GM21723 (cell line): ENCODE measurements around the gene COL18A1.

Experiments
- ATAC-seq: cut with Tn5 transposase; IDR thresholded peaks from one replicate; pipeline ENCODE4 v1.9.1; 2021; ENCODE audit warnings: mild to moderate bottlenecking, moderate library complexity; ENCODE audit not compliant: unreplicated experiment

COL18A1 gene

DNA sequence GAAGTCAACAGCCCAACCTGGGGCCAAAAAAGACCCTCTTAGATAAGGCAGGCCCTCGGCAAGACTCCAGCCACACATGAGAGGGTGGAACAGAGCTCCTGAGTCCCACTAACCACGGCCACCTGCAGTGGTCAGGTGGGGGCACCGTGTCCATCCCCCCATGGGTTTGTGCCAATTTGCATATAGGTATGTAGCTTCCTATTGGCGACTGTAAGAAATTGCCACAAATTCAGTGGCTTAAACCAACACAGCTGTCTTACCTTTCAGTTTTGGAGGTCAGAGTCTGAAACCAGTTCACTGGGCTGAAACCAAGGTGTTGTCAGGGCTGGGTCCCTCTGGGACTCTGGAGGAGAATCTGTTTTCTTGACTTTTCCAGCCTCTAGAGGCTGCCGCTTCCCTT, 59.3 kb downstream of the COL18A1 start:
- ATAC-seq = no peak

DNA sequence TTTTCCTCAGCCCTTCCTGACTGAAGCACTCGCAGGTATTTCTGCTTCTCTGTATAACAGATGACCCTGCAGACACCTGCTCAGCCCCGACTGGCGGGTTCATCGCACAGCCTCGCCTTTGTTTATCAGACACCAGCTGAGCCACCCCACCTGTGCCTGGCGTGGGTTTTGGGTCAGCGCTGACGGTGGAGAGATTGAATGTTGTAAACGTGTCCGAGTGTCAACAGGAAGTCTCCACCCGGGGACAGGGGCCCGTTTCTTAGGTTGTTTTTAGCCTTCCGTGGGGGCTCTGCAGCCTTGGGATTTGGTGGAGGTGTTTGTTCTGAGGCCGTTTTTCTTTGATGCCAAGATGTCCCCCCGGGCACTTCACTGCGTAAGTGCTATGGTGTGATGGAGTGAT, 60.1 kb downstream of the COL18A1 start:
- no peak for ATAC-seq

DNA sequence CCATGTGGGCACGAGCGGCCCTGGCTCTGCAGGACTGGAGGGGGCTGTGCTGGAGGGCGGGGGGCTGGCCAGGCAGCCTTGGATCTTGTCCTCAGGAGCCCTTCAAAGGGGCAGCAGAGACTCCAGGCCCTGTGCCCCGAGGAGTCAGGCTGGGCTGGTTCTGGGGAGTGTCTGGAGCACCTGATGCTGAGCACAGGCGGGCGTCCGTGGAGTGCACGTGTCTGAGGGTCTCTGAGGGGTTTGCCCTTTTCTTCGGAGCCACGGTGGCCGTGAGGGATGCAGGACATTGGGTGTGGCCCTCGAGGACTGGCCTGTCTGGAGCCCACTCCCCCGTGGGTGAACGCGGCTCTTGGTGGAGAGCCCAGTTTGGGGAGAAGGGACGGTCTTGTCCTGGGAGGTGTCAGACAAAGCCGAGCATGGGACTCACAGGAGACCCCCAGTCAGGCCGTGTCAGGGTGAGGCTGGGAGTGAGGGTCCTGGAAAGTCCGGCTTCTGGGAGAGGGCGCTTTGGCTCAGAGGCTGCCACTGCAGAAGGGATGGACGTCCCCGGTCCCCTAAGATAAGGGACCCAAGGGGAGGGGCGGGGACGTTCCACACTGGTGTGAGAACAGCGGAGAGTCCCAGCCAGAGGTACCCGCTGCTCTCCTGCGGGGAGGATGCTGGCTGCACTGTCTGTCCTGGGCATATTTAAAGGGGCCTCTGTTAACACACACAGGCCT, 60.8 kb downstream of the COL18A1 start:
- no peak for ATAC-seq

- ATAC-seq = no peak
These were observed 61.6 kb downstream of the COL18A1 start for GRCh38 chr21:45466330-45467220.

DNA sequence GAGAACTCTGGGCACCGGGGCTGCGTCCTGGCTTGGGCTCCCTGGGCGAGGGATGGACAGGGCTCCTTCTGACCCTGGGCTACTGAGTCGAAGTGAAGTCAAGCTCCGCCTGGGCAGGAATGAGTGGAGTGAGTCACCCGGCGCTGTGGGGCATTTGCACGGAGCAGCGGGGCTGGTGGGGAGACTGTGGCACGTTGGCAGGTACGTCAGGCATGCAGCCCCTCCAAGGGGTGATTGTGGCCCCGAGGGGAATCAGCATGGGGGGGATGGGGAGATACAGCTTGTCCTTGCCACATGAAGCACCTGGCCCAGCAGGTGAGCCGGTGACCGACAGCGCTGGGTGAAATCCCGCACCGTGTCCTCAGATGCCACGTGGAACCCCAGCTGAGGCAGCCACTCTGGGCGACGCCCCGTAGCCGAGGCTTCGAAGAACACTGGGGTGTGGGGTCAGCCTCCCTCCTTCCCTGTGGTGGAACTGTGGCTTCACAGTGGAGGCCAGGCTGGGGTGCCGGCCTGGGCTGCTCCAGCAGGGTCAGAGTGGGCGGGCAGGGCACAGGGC, 62.3 kb downstream of the COL18A1 start:
- no peak for ATAC-seq

- no peak for ATAC-seq
These were observed 63.3 kb downstream of the COL18A1 start for GRCh38 chr21:45468051-45468970.

DNA sequence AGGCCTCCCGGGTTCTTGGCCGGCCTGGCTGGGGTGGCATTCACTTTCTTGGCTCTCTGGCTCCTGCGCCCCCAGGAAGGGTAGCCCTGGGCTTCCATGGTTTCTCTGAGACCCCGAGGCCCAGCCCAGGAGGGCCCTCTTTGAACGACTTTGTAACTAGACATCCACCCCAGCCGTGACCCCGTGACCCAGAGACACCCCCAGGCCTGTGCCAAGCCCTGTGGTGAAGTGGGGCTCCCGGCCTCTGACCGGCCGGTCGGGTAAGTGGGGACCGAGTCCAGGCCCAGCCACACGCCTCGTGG, 64.0 kb downstream of the COL18A1 start:
- ATAC-seq = no peak

GRCh38 chr21:45469273-45470086, 64.5 kb downstream of the COL18A1 start:
- ATAC-seq = no peak

- ATAC-seq = no peak
These were observed 65.1 kb downstream of the COL18A1 start for GRCh38 chr21:45470087-45470515.

DNA sequence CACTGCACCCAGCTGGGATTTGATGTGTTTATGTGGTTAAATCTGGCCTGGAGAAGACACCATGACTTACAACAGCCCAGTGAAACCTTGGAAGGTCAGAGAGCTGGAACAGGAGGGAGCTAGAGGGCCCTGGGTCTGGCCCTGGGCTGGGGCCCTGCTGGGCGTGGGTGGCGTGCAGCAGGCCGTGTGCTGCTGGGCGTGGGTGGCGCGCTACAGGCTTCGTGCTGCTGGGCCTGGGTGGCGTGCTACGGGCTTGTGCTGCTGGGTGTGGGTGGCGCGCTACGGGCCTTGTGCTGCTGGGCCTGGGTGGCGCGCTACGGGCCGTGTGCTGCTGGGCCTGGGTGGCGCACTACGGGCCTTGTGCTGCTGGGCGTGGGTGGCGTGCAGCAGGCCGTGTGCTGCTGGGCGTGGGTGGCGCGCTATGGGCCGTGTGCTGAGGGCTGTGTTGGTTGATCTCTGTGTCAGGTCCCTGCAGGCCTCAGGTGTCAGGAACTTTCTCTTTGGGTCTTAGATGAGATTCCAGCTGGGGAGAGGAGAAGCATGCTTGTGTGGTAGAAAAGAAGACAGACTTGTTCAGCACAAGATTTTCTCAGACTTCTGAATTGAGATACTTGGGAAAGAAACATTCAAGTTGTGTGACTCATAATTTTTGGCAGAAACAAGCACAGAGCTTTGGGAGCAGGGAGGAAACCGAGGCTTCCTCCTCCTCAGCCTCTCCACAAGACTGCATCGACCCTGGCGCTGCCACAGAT, 66.0 kb downstream of the COL18A1 start:
- ATAC-seq = no peak

GRCh38 chr21:45471525-45472221, 66.7 kb downstream of the COL18A1 start:
- no peak for ATAC-seq

DNA sequence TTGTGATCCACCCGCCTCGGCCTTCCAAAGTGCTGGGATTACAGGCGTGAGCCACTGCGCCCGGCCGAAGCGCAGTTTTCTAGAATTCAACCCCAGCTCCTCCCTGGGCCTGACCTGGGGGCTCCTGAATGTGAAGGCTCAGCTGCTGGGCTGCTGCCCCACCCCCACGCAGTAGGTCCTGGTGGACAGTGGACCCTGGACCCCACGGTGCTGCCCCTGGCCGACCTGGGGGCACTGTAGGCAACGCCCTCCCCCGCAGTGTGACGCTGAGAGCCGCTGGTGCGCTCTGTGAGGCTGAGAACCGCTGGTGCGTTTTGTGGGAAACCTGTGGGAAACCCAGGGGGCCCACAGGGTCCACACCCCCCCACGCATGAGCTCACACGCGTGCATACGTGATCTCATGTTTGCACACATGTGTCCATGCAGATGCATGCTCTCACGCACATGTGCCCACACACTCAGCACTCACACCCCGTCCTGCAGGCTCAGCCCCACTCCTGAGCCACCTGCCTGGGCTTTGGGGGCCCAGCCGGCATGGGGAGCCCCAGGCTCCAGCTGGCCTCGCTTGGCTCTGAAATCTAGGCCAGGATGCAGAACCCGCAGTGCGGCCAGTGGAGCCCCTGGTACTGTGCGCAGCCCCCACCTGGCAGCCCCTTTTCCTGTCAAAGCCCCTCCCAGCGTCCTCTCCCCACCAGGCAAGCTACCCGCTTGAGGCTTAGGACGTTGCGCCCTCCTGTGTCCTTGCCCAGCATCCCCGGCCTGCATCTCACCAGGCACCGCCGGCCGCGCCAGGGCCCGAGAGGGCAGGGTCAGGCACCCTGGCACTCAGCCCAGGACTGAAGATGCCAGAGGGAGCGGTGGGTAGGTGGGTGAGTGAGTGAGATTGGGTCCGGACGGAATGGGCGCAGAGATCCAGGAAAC, 67.7 kb downstream of the COL18A1 start:
- no peak for ATAC-seq

DNA sequence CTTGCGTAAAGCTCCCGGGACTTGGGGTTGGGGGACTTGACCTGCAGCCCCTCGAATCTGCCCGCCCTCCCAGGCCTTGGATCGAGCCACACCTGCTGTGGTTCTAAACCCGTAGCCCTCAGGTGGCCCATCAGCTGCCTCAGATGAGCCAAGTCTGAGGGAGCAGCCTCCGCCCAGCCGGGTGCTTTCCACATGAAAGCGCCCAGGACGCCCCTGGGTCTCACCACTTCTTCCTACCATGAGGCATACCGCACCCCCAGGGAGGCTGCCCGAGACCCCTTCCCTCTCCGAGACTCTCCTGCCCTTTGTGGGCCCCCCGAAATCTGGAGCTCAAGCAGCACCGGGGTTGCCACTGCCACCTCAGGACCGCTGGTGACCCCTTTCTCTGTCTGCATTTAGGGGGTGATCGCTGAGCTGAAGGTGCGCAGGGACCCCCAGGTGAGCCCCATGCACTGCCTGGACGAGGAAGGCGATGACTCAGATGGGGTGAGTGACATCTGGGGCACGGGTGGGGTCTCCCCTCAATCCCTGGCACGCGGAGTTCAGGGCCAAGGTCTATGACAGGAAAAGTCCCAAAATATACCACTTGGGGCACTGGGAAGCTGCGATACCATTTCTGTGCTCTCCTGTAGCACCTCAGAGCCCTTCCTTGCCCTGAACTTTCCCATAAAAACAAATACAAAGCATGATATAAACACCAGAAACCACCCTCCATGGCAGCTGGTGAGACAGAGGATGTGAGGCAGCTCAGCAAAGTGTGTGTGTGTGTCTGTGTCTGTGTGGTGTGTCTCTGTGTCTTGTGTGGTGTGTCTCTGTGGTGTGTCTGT, 68.7 kb downstream of the COL18A1 start:
- ATAC-seq = no peak

DNA sequence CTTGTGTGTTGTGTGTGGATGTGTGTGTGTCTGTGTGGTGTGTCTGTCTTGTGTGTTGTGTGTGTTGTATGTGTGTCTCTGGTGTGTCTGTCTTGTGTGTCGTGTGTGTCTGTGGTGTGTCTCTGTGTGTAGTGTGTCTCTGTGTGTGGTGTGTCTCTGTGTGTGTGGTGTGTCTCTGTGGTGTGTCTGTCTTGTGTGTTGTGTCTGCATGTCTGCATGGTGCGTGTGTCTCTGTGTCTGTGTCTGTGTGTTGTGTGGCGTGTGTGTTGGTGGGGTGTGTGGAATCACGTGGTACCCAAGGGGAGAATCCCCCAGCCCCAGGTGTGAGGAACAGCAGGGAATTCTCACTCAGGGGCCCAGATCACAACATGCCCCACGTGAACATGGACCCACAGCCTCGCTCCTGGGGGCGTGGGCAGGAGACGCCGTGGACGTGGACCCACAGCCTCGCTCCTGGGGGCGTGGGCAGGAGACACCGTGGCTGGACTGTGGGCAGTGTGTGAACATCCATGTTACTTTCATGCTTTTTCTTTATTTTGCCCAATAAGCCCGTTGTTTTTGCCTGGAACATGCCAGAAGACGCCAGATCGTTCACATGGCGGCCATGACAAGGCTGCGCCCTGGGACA, 69.5 kb downstream of the COL18A1 start:
- no peak for ATAC-seq

GRCh38 chr21:45475004-45475685, 70.2 kb downstream of the COL18A1 start:
- no peak for ATAC-seq
